Stimulated activated CD4-positive, alpha-beta T cell treated with anti-CD3 and anti-CD28 coated beads, Interleukin-1b, Interleukin-23, amount 100 ng/mL, for 24 hours (primary cell): ENCODE results near the gene SPRR2B.
"Not testable (repeated sequence)": the region's sequence is repeated elsewhere in the genome, so short reads cannot be mapped to it uniquely, and the experiment has no call there.

Source experiments
- DNase-seq, 4 experiments: peaks; one replicate each; pipeline ENCODE4 v3.0.0-alpha.2; 2020; ENCODE audit warnings: low read depth in 4 of 4, low spot score in 1 of 4

Gene SPRR2B

DNA sequence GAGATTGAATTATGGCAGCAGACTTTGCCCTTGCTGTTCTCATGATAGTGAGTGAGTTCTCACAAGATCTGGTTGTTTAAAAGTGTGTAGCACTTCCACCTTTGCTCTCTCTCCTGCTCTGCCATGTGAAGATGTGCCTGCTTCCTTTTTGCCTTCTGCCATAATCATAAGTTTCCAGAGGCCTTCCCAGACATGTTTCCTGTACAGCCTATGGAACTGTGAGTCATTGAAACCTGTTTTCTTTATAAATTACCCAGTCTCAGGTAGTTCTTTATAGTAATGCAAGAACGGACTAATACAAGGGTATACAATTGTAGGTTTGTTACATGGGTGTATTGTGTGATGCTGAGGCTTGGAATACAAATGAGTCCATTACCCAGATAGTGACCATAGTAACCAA, 36.2 kb downstream of the SPRR2B start:
- no peak for DNase-seq

GRCh38 chr1:153032677-153033308, 38.6 kb downstream of the SPRR2B start:
- DNase-seq, result no peak

DNA sequence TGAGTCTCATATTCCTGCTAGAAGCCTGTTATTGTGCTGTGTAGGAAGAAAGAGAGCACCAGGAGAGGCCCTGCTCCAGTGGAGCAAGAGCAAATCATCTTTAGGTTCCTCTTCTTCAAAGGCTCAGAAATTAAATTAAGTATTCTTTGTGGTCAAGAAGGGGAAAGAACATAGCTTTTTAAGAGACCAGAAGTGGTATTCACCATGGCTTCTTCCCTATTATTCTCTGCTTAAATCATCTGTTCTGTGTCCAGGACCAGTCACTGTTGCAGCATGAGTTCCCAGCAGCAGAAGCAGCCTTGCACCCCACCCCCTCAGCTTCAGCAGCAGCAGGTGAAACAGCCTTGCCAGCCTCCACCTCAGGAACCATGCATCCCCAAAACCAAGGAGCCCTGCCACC, 39.3 kb downstream of the SPRR2B start:
- DNase-seq, result no peak

DNA sequence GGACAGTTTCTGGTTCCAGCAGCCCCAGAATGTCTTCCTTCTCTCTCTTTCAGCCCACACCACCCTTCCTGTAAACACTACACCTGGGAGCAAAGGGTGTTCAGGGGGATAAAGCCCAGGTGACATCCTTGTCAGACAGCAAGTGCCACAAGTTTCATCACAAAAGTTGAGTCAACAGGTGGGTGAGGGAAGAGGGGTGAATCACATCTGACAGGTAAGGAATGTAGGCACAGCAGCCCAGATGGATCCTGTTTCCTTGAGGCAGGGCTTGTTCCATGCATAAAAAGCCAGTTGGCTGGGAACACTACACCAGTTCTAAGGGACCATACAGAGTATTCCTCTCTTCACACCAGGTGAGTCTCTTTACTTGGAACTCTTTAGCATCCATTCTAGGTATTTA, 40.5 kb downstream of the SPRR2B start, which contains the start of gene SPRR1B:
TSS of gene SPRR1B (plus strand) at position 309 of the 400 bp plus-strand sequence. CDS start 1,143 bp downstream, outside the sequence.
- no peak for DNase-seq

- no peak for DNase-seq
Observed at GRCh38 chr1:153028766-153029165, 42.6 kb downstream of the SPRR2B start.

DNA sequence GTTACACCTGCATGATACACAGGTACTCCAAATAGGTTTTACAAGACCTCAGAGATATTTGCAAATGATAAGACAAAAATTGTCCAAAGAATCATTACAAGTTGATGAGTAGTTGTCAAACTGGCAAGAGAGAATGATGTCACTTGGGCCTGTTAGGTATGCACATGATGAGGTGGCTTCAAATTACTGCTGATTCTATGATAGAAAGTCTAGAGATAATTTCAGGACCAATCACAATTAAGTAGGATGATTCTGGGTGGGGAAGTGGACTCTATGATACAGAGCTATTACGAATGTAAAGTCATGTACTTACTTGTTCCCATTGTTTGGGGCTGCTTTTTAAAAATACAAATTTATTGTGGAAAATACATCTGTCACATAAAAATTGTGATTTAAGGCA, 45.6 kb downstream of the SPRR2B start:
- DNase-seq, result no peak

GRCh38 chr1:153024413-153024812, 47.0 kb downstream of the SPRR2B start:
- no peak for DNase-seq

GRCh38 chr1:153023109-153023508, 48.3 kb downstream of the SPRR2B start:
- DNase-seq, result no peak

- DNase-seq, result not testable (repeated sequence)
Observed at GRCh38 chr1:153022340-153022739, 49.1 kb downstream of the SPRR2B start.

GRCh38 chr1:153021829-153022228, 49.6 kb downstream of the SPRR2B start:
- not testable (repeated sequence) for DNase-seq
